HG03571 (cell line): ENCODE results near the gene YRDC.
"Not testable (repeated sequence)": the region's sequence is repeated elsewhere in the genome, so short reads cannot be mapped to it uniquely, and the experiment has no call there.

Source experiments
- ATAC-seq: cut with Tn5 transposase; IDR thresholded peaks from one replicate; pipeline ENCODE4 v1.9.1; 2021; ENCODE audit not compliant: unreplicated experiment

YRDC gene

GRCh38 chr1:37776946-37777516 is 31.0 kb downstream of the YRDC start:
- ATAC-seq: no peak

DNA sequence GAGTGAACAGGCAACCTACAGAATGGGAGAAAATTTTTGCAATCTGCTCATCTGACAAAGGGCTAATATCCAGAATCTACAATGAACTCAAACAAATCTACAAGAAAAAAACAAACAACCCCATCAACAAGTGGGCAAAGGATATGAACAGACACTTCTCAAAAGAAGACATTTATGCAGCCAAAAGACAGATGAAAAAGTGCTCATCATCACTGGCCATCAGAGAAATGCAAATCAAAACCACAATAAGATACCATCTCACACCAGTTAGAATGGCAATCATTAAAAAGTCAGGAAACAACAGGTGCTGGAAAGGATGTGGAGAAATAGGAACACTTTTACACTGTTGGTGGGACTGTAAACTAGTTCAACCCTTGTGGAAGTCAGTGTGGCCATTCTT is 36.6 kb downstream of the YRDC start:
- ATAC-seq: not testable (repeated sequence)

GRCh38 chr1:37767488-37767887 is 40.5 kb downstream of the YRDC start:
- no peak for ATAC-seq

DNA sequence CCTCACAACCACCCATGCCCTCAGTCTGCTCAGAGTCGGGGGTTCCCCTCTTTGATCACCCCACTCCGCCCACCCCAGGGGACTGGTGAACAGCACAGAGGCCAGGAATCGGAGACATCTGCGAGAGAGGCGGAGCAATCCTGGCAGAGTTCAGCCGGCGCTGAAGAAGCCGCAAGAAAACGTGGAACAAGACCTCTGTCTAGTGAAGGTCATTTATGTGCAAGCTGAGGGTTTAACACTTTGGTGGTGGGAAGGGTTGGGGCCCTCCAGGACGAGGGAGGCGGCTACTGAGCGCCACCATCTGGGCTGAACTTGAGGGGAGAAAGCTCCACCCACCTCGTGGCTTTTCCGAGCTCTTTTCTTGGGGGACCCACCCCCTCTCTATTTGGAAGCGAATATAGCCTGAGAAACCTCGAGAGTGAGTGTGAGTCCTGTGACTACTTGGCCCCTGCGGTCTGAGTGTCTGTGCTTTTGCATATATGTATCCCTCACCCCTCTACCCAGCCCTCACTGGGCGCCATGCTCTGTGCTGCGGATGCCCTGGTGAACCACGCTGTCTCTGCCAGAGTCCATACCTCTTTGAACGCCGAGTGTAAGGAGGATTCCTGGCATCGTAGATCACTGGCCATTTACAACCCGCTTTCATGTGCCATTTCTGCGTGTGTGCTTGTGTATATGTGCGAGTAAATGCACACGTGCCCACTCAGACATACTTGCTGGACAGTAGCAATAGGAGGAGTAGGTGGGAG is 41.9 kb downstream of the YRDC start:
- no peak for ATAC-seq

DNA sequence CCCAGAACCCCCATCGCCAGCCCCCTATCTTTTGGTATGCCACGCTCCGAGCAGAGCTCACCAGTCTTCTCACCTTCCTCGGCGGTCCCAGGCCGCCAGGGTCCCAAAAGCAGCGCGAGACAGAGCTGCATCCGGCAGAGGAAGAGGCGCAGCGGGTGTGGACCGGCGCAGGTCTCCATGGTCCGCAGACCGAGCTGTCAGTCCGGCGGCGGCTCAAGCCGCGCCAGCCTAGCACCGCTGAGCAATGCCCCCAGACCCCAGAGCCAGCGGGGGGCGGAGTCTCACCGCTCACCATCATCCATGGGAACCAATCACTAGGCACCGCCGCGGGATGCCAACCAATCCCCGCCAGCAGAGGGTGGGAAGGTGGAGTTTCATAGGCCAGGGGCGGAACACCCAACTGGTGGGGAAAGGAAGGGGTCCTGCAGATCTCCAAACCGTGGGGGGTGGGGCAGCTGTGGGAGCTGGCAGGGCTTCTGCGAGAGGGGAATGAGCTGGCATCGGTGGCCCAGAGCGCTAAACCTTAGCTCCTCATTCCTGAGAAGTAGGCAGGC is 43.0 kb downstream of the YRDC start, which contains the start of gene EPHA10:
Gene EPHA10, minus strand, starts transcription at position 233 of the 554 bp plus-strand sequence. Its CDS starts 54 bp downstream, at position 179.
- ATAC-seq: no peak

DNA sequence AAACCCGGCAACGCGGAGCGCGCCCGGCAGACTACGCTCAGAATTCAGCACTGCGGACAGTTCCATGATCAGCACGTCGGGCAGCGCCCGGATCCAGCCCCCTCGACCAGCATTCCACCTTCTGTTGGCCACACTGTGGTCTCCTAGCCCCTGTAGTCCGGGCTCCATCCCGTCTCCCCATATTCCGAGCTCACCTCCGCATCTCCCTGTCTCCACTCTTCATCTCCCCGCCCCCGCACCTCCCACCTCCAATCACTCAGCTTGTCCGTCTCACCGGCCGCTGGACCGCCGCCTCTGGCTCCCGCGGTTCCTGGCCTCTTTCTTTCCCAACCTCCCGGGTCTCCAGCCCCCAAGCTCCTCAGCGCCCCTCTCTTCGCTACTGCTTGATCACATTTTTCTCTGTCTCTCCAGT is 43.6 kb downstream of the YRDC start:
- no peak for ATAC-seq

- ATAC-seq: no peak
These were observed 44.1 kb downstream of the YRDC start for GRCh38 chr1:37763791-37764413.

DNA sequence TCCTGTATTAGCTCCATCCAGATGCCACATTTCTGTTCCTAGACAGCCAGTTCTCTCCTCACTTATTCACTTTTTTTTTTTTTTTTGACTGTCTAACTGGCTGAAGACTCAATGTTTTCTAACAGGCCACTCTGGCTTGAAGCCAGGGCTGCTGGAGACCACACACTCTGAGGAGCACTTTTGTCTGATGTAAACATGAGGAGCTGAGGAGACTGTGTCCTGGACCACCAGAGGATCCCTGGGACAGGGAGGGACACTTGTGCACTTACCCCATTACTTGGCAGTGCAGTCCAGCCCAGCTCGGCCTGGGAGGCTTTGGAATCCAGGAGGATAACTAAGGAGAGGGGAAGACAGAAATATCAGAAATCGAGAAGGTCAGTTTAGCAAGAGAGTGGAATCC is 45.5 kb downstream of the YRDC start:
- no peak for ATAC-seq

DNA sequence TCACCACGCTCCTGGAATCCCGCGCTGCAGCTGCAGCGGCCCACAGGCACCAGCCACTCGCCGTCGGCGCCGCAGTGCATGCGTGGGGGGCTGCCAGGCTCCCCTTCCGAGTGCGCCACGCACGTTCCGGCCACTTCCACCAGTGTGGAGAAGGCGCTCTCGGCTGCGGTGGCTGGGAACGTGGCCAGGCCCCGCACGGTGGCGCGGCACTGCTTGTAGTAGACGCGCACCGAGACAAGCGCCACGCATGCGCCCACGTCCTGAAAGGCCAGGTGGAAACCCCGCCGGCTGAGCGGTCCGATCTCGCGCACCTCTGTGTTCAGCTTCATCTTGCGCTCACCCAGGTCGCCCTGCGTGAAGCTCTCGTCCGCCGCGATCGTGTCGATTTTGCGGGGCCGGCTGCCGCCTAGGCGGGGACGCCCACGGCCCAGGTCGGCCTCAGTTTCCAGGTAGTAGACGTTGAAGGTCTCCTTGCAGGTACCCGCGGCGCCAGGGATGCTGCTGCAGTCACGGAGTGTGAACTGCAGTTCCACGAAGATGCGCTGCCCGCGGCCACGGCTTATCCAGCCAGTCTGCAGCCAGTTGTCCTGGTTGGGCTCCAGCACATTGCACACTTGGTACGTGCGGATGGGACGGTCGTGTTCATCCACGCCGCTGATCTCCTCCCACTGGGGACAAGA is 46.5 kb downstream of the YRDC start:
- ATAC-seq: no peak

GRCh38 chr1:37759451-37759850 is 48.6 kb downstream of the YRDC start:
- ATAC-seq: no peak

DNA sequence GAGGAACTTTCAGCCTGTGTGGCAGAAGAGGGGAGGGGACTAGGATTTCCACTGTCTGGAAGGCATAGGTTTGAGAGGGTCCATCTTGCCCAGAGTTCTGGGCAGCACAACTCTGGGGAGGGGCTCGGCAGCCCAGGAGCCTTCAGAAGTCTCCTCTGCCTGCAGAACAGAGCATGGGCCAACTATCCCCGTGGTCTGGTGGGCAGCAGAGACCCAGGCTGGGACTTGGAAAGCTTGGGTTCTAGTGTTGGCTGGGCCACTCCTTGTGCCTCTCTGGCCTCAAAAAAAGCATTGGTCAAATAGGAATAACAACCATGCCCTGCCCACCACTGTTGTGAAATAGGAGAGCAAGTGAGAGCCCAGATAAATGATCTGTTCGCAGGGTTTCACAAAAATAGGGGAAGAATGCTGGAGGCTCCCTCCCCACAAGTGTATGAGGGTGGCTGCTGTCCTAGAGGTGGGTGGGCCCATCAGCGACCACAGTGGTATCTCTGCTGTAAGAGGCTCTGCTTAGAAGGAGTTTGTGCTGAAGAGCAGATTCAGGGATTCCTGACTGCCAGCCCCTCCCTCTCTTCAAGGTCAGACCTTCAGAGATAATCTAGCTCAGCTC is 52.0 kb downstream of the YRDC start:
- no peak for ATAC-seq

GRCh38 chr1:37755290-37755689 is 52.7 kb downstream of the YRDC start:
- no peak for ATAC-seq

- no peak for ATAC-seq
These were observed 54.3 kb downstream of the YRDC start for GRCh38 chr1:37753473-37754321.
